Panc1 (cell line): Measurements from ENCODE around the gene PTK7.
A peak's percentile ranks its signal among the peaks of the same experiment; 100 is the strongest.

Experiments
- TF ChIP-seq, protein P1 (sequence below), 2 experiments: IDR thresholded peaks; 2 replicates each; pipeline ENCODE4 v1.6.1; 2011 to 2012; ENCODE audit warnings: low read depth in 2 of 2, control low read depth in 1 of 2, low read length in 1 of 2, mild to moderate bottlenecking in 1 of 2, moderate library complexity in 1 of 2; ENCODE audit not compliant: insufficient read depth in 1 of 2
- TF ChIP-seq, protein P2 (sequence below): fragments of 450-650 bp; IDR thresholded peaks from 2 replicates; pipeline ENCODE4 v1.5.1; 2017; ENCODE audit warnings: mild to moderate bottlenecking

DNA sequence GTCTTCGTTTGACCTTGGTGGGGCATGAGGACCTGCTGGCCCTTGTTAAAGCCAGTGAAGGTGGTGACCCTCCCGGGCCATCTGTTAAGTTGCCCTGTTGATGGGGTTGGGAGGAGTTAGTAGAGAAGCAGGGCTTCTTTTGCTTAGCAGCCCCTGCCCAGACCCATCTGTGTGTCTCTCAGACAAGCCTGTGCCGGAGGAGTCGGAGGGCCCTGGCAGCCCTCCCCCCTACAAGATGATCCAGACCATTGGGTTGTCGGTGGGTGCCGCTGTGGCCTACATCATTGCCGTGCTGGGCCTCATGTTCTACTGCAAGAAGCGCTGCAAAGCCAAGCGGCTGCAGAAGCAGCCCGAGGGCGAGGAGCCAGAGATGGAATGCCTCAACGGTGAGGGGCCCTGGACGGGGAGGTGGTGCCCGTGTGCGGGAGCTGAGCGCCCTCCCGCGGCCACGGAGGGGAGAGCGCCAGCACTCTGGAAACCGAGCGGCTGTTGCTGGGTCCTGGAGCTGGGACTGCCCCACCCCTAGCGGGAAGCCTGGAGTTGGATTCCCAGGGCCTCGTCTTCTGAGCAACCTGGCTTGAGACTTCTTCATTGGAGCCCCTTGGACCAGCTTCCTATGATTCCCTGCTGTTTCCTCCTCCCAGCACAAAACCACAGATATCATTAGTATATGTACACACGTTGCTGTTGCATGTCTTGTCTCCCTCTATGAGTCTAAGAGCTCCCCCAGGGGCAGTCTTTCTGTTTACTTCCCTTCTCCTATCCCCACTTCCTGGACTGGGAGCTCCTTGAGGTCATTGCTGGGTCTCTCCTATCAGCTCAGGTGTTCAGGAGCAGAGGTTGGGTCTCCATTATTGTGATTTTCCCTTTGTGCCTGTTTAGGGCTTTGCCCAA is 67.4 kb downstream of the PTK7 start:
- TF ChIP-seq, protein P1, sequence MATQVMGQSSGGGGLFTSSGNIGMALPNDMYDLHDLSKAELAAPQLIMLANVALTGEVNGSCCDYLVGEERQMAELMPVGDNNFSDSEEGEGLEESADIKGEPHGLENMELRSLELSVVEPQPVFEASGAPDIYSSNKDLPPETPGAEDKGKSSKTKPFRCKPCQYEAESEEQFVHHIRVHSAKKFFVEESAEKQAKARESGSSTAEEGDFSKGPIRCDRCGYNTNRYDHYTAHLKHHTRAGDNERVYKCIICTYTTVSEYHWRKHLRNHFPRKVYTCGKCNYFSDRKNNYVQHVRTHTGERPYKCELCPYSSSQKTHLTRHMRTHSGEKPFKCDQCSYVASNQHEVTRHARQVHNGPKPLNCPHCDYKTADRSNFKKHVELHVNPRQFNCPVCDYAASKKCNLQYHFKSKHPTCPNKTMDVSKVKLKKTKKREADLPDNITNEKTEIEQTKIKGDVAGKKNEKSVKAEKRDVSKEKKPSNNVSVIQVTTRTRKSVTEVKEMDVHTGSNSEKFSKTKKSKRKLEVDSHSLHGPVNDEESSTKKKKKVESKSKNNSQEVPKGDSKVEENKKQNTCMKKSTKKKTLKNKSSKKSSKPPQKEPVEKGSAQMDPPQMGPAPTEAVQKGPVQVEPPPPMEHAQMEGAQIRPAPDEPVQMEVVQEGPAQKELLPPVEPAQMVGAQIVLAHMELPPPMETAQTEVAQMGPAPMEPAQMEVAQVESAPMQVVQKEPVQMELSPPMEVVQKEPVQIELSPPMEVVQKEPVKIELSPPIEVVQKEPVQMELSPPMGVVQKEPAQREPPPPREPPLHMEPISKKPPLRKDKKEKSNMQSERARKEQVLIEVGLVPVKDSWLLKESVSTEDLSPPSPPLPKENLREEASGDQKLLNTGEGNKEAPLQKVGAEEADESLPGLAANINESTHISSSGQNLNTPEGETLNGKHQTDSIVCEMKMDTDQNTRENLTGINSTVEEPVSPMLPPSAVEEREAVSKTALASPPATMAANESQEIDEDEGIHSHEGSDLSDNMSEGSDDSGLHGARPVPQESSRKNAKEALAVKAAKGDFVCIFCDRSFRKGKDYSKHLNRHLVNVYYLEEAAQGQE (IDR thresholded peaks at IDR 0.05; ENCODE audit: insufficient read depth in 1 of 2, low read depth in 2 of 2, low read length in 1 of 2): no peak
- TF ChIP-seq, protein P2, sequence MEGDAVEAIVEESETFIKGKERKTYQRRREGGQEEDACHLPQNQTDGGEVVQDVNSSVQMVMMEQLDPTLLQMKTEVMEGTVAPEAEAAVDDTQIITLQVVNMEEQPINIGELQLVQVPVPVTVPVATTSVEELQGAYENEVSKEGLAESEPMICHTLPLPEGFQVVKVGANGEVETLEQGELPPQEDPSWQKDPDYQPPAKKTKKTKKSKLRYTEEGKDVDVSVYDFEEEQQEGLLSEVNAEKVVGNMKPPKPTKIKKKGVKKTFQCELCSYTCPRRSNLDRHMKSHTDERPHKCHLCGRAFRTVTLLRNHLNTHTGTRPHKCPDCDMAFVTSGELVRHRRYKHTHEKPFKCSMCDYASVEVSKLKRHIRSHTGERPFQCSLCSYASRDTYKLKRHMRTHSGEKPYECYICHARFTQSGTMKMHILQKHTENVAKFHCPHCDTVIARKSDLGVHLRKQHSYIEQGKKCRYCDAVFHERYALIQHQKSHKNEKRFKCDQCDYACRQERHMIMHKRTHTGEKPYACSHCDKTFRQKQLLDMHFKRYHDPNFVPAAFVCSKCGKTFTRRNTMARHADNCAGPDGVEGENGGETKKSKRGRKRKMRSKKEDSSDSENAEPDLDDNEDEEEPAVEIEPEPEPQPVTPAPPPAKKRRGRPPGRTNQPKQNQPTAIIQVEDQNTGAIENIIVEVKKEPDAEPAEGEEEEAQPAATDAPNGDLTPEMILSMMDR: peak; percentile 97
